Tibial nerve (tissue), 4 donors: ENCODE data around the gene CSKMT.
"Not testable (repeated sequence)": the region's sequence is repeated elsewhere in the genome, so short reads cannot be mapped to it uniquely, and the experiment has no call there.

ENCODE experiments used
- EP300 ChIP-seq, 2 donors: sonication (generic); formaldehyde crosslinking; IDR thresholded peaks; one replicate each; pipeline ENCODE4 v1.6.1; 2017; ENCODE audit warnings: antibody characterized with exemption in 2 of 2, mild to moderate bottlenecking in 1 of 2
- POLR2A ChIP-seq, 2 donors: fragments of 450-650 bp; IDR thresholded peaks; one replicate each; pipeline ENCODE4 v1.6.1; 2017; ENCODE audit warnings: antibody characterized with exemption in 2 of 2, mild to moderate bottlenecking in 2 of 2, moderate library complexity in 2 of 2
- TF ChIP-seq, protein P1 (sequence below), 5 experiments: fragments of 200-600 bp in 3 of 5; fragments of 450-650 bp in 2 of 5; sonication (generic) in 3 of 5; IDR thresholded peaks; one replicate each; pipeline ENCODE4 v1.5.1; 2016 to 2019; ENCODE audit warnings: antibody characterized with exemption in 5 of 5, mild to moderate bottlenecking in 3 of 5, moderate library complexity in 2 of 5

DNA sequence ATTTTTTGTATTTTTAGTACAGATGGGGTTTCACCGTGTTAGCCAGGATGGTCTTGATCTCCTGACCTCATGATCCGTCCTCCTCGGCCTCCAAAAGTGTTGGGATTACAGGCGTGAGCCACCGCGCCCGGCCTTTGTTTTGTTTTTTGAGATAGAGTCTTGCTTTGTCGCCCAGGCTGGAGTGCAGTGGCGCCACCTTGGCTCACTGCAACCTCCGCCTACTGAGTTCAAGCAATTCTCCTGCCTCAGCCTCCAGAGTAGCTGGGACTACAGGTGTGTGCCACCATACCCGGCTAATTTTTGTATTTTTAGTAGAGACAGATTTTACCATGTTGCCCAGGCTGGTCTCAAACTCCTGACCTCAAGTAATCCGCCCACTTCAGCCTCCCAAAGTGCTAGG lies 14.8 kb upstream of the CSKMT start:
- TF ChIP-seq, protein P1, sequence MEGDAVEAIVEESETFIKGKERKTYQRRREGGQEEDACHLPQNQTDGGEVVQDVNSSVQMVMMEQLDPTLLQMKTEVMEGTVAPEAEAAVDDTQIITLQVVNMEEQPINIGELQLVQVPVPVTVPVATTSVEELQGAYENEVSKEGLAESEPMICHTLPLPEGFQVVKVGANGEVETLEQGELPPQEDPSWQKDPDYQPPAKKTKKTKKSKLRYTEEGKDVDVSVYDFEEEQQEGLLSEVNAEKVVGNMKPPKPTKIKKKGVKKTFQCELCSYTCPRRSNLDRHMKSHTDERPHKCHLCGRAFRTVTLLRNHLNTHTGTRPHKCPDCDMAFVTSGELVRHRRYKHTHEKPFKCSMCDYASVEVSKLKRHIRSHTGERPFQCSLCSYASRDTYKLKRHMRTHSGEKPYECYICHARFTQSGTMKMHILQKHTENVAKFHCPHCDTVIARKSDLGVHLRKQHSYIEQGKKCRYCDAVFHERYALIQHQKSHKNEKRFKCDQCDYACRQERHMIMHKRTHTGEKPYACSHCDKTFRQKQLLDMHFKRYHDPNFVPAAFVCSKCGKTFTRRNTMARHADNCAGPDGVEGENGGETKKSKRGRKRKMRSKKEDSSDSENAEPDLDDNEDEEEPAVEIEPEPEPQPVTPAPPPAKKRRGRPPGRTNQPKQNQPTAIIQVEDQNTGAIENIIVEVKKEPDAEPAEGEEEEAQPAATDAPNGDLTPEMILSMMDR (IDR thresholded peaks at IDR 0.05) = not testable (repeated sequence)
- TF ChIP-seq EP300, POLR2A (IDR thresholded peaks at IDR 0.05): not testable (repeated sequence)
